ENCODE data around the gene CDC37L1.

DNA sequence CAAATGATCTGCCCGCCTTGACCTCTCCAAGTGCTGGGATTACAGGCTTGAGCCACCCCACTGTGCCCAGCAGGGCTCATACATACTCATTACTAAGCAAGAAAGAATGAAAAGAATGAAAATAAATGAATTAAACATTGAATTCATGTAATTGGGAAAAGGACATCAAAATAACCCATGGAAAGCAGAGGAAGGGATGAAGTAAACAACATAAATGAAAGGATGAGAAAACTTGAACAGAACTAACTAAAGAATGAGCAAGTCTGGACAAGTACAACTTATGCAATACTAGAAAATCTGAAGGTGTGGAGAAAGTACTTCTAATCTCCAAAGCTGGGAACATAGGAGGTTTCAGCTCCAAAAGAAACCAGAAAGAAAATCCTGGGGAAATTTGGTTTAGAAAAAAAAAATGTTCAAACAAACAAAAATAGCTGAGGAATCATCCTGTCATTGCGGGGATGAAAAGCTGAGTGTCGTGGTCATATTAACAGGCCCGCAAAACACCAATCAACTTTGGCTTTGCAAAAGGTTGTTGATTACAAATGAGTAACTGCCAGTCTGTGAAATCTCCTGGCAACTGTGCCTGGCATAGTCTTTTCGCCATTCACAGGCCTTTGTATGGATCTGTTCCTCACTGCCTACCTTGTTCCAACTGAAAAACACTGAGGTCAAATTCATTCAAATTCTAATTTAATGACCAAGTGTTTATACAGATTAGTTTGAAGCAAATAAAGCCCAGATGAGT, 63.9 kb downstream of the CDC37L1 start:
- TF ChIP-seq, protein P1, sequence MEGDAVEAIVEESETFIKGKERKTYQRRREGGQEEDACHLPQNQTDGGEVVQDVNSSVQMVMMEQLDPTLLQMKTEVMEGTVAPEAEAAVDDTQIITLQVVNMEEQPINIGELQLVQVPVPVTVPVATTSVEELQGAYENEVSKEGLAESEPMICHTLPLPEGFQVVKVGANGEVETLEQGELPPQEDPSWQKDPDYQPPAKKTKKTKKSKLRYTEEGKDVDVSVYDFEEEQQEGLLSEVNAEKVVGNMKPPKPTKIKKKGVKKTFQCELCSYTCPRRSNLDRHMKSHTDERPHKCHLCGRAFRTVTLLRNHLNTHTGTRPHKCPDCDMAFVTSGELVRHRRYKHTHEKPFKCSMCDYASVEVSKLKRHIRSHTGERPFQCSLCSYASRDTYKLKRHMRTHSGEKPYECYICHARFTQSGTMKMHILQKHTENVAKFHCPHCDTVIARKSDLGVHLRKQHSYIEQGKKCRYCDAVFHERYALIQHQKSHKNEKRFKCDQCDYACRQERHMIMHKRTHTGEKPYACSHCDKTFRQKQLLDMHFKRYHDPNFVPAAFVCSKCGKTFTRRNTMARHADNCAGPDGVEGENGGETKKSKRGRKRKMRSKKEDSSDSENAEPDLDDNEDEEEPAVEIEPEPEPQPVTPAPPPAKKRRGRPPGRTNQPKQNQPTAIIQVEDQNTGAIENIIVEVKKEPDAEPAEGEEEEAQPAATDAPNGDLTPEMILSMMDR (IDR thresholded peaks at IDR 0.05) = no peak
- no peak for TF ChIP-seq POLR2A (IDR thresholded peaks at IDR 0.05)

Measured in testis (tissue), 2 donors.